HG03439 (cell line): ENCODE results near the gene GCNA.

ENCODE experiments used
- ATAC-seq: cut with Tn5 transposase; IDR thresholded peaks from one replicate; pipeline ENCODE4 v1.9.1; 2021; ENCODE audit warnings: mild to moderate bottlenecking, moderate library complexity; ENCODE audit not compliant: unreplicated experiment

GCNA gene, protein sequence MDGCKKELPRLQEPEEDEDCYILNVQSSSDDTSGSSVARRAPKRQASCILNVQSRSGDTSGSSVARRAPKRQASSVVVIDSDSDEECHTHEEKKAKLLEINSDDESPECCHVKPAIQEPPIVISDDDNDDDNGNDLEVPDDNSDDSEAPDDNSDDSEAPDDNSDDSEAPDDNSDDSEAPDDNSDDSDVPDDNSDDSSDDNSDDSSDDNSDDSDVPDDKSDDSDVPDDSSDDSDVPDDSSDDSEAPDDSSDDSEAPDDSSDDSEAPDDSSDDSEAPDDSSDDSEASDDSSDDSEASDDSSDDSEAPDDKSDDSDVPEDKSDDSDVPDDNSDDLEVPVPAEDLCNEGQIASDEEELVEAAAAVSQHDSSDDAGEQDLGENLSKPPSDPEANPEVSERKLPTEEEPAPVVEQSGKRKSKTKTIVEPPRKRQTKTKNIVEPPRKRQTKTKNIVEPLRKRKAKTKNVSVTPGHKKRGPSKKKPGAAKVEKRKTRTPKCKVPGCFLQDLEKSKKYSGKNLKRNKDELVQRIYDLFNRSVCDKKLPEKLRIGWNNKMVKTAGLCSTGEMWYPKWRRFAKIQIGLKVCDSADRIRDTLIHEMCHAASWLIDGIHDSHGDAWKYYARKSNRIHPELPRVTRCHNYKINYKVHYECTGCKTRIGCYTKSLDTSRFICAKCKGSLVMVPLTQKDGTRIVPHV

DNA sequence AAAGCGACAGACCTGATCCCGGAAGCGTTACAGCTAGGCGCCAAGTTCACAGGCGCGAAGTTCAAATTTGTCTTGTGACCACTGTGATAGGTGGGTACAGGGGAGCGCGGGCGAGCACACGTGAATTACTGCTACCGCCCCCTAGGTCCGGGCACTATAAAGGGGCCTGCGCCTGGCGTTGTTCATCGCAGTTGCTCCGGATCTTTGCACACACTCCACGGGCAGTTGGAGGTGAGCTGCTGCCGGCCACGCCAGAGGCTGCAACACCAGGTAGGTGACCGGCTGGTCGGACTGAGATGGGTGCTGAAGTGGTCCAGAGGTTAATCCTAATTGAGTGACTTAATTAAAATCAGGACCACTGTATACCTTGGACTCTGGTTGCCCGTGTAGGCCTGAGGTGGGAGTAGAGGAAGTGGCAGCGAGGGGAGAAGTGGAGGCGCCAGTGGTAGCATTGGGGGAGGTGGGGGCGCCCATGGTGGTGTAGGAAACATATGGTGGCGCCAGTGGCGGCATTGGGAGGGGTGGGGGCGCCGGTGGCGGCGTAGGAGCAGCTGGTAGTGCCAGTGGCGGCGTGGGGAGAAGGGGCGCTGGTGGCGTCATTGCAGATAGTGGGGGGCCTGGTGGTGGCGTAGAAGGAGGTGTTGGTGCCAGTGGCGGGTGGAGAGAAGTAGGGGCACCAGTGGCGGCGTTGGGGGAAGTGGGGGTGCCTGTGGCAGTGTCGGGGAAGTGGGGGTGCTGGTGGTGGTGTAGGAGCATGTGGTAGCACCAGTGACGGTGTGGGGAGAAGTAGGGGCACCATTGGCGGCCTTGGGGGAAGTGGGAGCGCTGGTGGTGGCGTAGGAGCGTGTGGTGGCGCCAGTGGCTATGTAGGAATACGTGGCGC lies at the start of gene GCNA:
TSS of gene GCNA (plus strand) at position 185 of the 883 bp plus-strand sequence. CDS start 2,385 bp downstream, outside the sequence.
- no peak for ATAC-seq

DNA sequence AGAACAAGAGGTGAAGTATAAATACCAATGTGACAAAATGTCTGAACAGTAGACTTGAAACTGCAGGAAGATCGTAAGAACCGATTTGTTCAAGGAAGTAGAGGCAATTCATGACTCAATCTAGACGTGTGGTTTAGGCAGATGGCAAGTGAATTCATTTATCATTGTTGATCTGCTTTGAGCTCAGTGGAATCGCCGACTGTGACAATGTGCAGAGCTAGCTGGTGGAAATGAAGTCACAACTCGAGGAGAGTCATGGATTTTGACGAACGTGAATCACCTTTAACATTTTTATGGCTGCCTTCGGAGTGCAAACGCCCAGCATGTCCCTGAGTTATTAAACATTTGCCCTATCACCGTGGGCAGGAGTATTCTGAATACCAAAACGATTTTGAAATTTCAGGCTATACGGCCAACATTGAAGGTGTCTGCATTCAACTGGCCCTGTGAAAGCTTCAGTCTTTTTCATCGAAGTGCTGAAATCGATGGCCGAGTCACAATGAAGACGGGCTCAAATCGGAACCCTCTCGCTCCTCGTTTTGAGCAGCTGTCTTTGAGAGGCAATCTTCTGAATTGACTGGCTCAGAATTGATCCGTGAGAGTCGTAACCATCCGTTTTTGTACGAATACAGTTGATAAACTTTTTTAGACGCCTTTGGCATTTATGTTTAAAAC lies 46.0 kb upstream of the GCNA start:
- ATAC-seq = no peak

DNA sequence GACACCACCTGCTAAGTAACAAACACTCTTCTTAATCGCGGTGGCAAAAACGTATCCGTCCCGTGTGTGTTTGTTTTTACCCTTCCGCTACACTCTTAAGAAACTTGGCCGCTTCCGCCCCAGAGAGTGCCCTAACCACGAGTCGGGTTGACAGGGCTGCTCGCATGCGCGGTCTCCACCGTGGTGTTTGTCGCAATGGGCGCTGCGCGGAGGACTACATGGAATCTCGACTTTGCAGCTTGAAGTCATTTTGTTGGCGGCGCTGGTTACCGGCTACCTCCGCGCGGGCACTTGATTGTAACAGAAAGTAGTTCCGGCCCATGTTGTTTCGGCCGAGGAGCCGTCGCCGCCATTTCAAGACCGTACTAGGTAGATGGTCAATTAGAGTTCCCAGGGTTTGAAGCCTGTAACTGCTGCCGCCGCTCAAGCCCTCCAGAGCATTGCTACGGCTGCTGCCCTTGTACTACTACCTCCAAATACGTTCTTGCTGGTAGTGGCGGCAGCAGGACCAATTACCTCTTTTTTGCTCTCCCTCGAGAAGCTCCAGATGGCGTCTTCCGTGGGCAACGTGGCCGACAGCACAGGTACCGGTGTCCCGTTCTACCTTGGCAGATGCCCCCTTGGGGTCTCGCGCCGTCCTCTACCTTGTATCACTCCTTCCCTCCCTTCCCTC lies 45.3 kb upstream of the GCNA start, which contains the start of gene OGT:
TSS of gene OGT (plus strand) at position 352 of the 673 bp plus-strand sequence. CDS start at position 548, 196 bp downstream.
- ATAC-seq = peak; percentile 83

DNA sequence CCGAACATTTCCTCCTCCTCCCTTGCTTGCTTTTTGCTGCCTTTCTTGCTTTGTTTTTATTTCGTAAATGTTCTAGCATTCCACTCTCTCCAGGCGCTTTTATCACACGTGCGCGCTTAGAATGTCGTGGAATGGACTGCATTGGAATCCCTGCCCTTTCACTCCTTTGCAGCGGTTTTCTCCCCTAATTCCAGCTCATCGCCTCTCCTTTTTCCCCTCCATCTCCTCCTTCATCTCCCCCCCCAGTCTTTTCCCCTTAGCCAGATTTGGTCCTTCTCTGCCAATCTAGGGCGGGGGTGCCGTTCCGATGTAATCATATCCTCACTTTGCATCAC lies 44.8 kb upstream of the GCNA start:
- ATAC-seq = no peak

DNA sequence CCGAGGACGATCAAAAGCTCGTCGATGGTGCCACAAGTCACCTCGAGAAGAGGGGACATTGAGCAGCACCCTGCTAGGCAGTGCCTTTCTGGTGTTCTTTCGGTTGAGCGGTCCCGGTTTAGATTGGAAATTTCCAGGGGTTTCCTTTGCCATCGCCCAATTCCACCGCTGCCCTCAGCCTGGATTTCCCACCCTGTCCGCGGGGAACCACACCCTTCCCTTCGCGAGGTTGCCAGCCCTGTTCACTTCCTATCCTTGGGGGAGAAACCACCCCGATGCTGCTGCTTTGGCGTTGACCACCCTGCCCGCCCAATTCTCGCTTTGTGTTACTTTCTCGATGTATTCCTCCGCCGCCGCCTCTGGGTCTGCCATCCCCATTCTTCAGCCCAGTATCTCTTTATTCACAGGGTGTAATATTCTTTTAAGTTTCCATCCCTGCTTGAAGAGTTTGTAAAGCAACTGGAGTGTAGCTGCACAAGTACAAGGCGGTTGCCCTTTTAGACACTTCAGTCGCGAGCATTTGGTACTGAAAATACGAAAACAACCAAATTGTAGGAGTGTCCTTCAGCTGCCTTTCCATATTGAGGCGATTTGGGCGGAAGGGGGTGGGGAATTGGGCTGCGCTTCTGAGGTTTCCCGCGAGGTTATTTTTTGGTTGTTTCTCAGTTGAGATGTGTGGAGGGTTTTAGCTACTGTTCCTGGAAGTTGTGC lies 44.2 kb upstream of the GCNA start:
- no peak for ATAC-seq

DNA sequence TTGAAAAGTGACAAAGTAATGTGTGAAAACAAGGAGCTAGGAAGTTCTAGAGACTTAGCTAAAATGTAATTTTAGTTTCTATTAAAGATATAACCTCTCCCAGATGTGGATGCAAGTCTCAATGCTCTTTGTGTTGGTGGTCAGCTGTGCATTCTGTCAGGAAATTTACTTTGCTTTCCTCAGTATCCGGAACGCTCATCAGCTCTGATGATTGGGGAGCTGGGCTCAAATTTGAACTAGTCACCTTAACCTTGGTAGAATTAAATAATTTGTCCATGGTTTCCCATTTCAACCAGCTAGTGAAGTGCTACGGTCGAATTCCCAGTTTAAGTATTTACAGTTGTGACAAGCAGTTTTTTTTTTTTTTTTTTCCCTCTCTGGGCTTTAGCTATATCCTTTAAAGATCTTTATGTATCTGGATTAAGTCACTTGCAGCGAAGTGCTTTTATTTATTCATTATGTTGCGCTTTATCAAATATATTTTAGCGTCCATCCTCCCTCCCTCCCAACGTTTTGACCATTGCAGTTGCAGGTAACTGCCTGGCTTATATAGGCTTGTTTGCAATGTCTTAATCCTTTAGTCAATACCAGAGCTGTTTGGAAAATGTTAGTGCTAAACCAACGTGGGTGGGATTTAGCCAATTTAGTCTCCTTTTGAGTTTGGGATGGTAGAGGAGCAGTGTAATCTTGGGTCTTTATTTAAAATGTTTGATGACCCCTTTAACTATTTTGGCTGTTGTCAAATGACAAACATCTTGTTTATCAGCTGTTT lies 43.3 kb upstream of the GCNA start:
- ATAC-seq = no peak

DNA sequence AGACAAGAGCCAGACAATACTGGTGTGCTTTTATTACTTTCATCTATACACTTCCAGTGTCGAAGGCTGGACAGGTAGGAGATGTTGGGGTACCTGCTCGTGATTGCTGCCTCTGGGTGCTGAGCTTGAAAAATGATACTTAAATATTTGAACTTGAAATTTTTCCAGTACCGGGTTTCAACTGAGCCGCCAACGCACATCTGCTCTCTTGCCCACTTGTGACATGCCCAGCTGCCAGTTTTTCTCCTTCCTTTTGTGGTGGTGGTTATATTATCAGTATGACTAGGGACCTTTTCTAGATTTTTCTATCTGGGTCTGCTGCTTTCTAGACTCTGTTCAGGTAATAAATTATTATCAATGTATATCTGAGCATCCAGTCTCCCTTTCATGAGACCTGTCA lies 42.0 kb upstream of the GCNA start:
- ATAC-seq = no peak

DNA sequence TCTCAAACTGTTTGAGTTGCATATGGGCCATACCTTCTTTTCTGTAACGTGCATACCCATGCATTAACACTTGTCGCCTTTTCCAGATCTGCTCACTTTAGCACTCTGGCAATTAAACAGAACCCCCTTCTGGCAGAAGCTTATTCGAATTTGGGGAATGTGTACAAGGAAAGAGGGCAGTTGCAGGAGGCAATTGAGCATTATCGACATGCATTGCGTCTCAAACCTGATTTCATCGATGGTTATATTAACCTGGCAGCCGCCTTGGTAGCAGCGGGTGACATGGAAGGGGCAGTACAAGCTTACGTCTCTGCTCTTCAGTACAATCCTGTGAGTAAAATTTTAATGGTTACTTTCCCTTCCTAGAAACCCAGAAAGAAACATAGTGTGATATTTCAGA lies 40.5 kb upstream of the GCNA start:
- no peak for ATAC-seq

DNA sequence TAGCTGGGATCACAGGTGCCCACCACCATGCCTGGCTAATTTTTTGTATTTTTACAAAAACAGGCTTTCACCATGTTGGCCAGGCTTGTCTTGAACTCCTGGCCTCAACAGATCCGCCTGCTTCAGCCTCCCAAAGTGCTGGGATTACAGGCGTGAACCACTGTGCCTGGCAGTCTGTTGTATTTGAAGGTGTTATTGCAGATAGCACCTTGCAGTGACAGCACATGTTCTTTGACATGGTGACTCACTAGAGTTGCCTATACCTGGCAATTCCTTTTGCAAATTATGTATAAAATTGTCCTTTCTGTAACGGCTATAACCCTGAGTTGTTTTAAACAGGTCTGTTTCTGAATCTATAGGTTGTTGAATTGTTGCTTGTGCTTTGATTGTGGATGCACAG lies 37.4 kb upstream of the GCNA start:
- ATAC-seq = peak; percentile 31

DNA sequence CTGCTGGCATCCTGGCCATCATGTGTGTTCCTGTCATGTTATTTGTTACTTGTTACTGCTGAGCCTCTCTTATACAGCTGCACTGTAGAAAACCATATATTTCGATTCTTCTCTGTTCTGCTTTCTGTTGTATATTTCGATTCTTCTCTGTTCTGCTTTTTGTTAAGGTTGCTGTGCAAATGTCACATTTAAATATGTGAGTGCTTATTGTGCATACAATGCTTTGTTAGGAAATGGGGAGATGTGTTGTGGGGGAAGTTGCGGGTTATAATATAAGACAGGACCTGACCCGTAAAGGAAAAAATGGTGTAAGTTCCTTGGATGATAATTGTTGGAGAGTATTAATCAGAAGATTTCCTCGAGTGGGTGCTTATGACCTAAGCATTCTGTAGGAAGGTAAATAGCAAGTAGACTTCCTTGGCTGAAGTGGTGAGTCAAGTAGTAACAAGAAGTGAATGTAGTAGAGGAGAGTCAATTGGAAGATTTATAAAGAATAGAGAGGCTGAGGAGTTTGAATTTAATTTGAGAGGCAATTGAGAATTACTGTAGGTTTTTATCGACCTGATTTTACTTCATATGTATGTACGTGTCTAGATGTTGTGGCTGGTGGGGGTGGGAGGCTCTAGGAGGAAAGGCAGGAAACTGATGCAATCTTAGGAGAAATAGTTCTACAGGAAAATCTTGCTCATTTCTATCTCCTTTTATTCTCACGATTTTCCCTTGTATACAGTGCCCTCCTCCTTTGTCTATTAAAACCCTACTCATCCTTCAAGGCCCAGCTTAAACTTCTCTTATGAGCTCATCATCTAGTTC lies 36.8 kb upstream of the GCNA start:
- ATAC-seq = peak; percentile 74

DNA sequence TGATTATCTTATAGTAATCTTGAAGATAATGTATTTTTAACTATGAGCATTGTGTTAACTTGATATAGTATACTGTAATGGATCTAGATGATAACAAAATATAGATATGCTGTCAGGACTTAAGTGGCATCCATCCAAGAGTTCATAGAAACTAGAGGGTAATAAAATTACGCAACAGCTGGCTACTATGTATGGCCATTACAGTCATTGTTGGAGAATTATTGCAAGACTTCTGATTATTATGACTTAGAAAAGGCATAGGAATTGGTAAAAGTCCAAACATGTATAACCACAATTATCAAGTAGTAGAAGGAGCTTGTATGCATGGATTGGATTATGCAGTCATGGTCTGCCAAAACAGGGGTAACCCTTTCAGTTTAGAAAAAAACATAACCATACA lies 35.8 kb upstream of the GCNA start:
- ATAC-seq = no peak

DNA sequence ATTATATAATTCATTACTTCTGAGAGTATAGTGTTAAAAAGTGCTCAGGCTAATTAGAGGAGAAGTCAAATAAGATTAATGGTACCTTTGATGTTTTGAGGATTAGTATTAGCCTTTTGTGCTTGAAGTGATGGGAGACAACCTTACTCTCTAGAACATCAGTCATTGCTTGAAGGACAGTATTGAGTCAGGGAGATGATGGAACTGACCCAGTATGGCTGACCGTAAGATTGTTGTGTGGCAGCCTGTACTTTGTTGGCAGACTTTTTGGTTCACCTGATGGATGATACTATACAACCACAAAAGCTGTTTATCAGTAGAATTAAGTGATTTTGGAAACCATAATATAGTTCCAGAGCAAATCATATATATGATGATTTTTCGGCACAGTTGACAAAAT lies 35.4 kb upstream of the GCNA start:
- ATAC-seq = no peak

DNA sequence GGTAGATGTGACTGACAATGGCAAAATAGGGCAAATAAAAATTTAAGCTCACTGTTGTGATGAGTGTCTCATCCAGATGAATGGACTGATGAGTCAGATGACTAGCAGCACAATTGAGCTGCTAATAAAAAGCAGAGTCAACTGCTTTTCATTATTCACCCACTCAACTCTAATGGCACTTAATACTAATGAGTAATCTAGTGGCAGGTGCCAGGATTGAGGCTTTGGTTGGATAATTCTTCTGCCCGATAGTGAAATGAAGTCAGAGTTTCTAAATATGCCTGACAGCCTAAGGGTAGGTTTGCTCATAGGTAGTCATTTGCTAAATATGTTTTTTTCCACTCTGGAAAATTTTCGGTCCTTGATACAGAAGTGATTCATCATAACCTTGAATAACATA lies 34.9 kb upstream of the GCNA start:
- no peak for ATAC-seq

DNA sequence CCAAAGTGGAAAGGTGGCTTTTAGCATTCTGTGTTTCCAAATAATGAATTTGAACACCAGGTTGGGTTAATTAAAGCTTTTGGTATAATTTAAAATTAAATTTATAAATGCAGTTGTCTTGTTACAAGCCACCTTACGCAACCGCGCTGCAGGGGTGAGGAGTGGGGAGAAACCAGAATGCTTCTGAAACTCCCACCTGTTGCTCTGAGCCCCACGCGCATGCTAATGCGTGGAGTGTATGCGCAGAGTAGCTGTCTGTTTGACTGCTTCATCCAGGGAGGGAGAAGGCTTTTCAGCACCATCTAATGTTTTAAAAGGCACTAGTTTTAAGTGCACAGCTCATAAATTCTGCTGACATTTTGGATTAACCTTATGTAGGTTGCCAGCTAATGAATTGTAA lies 32.9 kb upstream of the GCNA start:
- no peak for ATAC-seq

DNA sequence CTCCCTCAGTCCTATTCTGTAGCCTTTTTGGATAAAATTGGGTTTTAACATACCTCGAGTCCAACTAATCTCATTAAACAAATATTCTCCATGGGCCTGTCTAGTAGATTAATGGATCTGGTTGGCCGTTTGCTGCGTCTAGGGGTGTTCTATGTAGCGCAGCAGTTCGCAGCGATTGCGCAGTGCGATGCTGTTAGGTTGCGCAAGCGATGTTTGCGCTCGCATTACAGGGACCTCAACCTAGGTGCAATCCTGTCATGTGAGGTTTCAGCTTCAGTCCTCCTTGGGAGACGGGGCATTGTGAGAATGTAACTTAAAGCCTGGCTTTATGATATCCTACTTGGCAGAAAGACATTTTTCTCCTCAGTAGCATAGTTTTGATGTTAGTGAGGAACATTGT lies 31.4 kb upstream of the GCNA start:
- no peak for ATAC-seq

DNA sequence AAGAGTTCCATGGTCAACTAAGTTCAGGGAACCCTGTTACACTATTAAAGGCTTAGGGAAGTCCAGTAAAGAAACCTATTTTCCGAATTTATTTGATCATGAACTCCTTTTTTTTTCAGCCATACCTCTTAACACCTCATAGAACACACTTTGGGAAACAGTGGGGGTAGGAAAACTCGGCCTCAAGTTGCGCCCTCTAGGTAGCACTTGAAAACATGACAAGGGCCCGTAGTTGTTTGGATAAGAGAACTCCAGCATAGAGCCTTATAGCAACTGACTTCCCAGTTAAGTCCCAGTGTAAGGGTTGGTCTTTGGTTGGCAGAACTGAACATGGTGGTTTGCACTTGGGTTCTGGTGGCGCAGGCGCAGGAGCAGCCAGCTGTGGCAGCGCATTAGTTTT lies 30.9 kb upstream of the GCNA start:
- no peak for ATAC-seq

DNA sequence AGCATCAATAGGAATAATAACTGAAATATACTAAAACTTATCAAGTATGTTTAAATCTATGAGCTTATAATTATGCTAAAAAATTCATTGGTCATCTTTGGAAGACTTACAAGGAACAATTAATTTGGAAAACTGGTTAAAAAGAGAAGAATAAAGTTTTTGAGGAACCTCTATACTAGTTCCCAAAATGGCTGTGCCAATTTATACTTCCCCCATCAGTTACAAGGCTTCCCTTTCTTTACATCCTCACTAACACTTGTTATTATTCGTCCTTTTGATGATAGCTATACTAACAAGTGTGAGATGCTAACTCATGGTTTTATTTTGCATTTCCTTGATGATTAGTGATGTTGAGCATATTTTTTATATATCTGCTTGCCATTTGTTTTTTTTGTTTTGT lies 28.3 kb upstream of the GCNA start:
- no peak for ATAC-seq

DNA sequence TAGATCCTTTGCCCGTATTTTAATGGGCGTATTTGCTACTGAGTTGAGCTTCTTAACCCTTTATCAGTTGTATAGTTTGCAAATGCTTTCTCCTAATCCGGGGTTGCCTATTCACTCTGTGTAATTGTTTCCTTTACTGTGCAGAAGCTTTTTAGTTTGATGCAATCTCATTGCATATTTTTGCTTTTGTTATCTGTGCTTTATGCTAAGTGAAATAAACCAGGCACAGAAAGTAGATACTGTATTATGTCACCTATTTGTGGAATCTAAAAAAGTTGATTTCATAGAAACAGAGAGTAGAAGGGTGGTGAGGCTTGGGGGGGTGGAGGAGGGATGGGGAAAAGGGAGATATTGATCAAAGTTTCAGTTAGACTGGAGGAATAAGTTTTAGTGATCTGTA lies 27.7 kb upstream of the GCNA start:
- no peak for ATAC-seq
